Measurements from ENCODE around the gene PIK3AP1.

The PIK3AP1 gene

GRCh38 chr10:96638696-96639095, 81.6 kb downstream of the PIK3AP1 start:
- no peak for DNase-seq (ENCODE audit: low read depth in 1 of 2, low spot score in 1 of 2)
- TF ChIP-seq GABPA (IDR thresholded peaks at IDR 0.05; ENCODE audit: low read depth), result no peak
- TF ChIP-seq, protein P1, sequence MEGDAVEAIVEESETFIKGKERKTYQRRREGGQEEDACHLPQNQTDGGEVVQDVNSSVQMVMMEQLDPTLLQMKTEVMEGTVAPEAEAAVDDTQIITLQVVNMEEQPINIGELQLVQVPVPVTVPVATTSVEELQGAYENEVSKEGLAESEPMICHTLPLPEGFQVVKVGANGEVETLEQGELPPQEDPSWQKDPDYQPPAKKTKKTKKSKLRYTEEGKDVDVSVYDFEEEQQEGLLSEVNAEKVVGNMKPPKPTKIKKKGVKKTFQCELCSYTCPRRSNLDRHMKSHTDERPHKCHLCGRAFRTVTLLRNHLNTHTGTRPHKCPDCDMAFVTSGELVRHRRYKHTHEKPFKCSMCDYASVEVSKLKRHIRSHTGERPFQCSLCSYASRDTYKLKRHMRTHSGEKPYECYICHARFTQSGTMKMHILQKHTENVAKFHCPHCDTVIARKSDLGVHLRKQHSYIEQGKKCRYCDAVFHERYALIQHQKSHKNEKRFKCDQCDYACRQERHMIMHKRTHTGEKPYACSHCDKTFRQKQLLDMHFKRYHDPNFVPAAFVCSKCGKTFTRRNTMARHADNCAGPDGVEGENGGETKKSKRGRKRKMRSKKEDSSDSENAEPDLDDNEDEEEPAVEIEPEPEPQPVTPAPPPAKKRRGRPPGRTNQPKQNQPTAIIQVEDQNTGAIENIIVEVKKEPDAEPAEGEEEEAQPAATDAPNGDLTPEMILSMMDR (IDR thresholded peaks at IDR 0.05; ENCODE audit: insufficient read depth, low read length), result no peak
- TF ChIP-seq POLR2AphosphoS5 (IDR thresholded peaks at IDR 0.05; ENCODE audit: low read depth), result no peak
- TF ChIP-seq, protein P2, sequence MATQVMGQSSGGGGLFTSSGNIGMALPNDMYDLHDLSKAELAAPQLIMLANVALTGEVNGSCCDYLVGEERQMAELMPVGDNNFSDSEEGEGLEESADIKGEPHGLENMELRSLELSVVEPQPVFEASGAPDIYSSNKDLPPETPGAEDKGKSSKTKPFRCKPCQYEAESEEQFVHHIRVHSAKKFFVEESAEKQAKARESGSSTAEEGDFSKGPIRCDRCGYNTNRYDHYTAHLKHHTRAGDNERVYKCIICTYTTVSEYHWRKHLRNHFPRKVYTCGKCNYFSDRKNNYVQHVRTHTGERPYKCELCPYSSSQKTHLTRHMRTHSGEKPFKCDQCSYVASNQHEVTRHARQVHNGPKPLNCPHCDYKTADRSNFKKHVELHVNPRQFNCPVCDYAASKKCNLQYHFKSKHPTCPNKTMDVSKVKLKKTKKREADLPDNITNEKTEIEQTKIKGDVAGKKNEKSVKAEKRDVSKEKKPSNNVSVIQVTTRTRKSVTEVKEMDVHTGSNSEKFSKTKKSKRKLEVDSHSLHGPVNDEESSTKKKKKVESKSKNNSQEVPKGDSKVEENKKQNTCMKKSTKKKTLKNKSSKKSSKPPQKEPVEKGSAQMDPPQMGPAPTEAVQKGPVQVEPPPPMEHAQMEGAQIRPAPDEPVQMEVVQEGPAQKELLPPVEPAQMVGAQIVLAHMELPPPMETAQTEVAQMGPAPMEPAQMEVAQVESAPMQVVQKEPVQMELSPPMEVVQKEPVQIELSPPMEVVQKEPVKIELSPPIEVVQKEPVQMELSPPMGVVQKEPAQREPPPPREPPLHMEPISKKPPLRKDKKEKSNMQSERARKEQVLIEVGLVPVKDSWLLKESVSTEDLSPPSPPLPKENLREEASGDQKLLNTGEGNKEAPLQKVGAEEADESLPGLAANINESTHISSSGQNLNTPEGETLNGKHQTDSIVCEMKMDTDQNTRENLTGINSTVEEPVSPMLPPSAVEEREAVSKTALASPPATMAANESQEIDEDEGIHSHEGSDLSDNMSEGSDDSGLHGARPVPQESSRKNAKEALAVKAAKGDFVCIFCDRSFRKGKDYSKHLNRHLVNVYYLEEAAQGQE (IDR thresholded peaks at IDR 0.05; ENCODE audit: insufficient replicate concordance, low read depth), result no peak
- TF ChIP-seq SPI1 (IDR thresholded peaks at IDR 0.05; ENCODE audit: borderline replicate concordance, low read depth), result no peak
- Histone ChIP-seq H3K4me3 (replicated peaks; ENCODE audit: insufficient read depth, low read length) (no peak overlapping the region), H3K27ac (replicated peaks) (no peak overlapping the region), H3K27me3 (ENCODE audit: insufficient read depth, poor library complexity, severe bottlenecking) (no peaks in the 10 kb centered on the region)

- no peak overlapping the region for H3K27ac ChIP-seq (replicated peaks)
- no peak for DNase-seq (ENCODE audit: low read depth in 1 of 2, low spot score in 1 of 2)
- H3K4me3 ChIP-seq (replicated peaks; ENCODE audit: insufficient read depth, low read length), result no peak overlapping the region
- TF ChIP-seq GABPA (IDR thresholded peaks at IDR 0.05; ENCODE audit: low read depth) (no peak), SPI1 (IDR thresholded peaks at IDR 0.05; ENCODE audit: borderline replicate concordance, low read depth) (no peak), POLR2AphosphoS5 (IDR thresholded peaks at IDR 0.05; ENCODE audit: low read depth) (no peak)
- TF ChIP-seq, protein P2 (IDR thresholded peaks at IDR 0.05; ENCODE audit: insufficient replicate concordance, low read depth), result no peak
- H3K27me3 ChIP-seq (ENCODE audit: insufficient read depth, poor library complexity, severe bottlenecking), result no peaks in the 10 kb centered on the region
These were observed 82.2 kb downstream of the PIK3AP1 start for GRCh38 chr10:96638120-96638519.

DNA sequence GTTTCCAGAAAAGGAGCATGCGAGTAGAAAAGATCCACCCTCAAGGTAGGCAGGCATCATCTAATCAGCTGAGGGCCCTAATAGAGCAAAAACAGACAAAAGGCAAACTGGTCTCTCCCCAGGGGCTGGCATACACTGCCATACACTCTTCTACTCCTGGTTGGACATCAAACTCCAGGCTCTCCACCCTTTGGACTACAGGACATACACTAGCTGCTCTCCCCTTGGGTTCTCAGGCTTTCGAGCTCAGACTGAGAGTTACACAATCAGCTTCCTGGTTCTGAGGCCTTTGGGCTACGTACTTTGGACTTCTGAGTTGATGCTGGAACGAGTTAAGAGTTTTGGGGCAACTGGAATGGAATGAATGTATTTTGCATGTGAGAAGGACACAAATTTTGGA, 82.6 kb downstream of the PIK3AP1 start:
- no peak for DNase-seq (ENCODE audit: low read depth in 1 of 2, low spot score in 1 of 2)
- H3K4me3 ChIP-seq (replicated peaks; ENCODE audit: insufficient read depth, low read length), result no peak overlapping the region
- TF ChIP-seq, protein P1 (IDR thresholded peaks at IDR 0.05; ENCODE audit: insufficient read depth, low read length), result no peak
- no peak for TF ChIP-seq GABPA (IDR thresholded peaks at IDR 0.05; ENCODE audit: low read depth)
- TF ChIP-seq SPI1 (IDR thresholded peaks at IDR 0.05; ENCODE audit: borderline replicate concordance, low read depth), result no peak
- TF ChIP-seq, protein P2 (IDR thresholded peaks at IDR 0.05; ENCODE audit: insufficient replicate concordance, low read depth), result no peak
- TF ChIP-seq POLR2AphosphoS5 (IDR thresholded peaks at IDR 0.05; ENCODE audit: low read depth), result no peak

More for the DNA sequence above, 82.6 kb downstream of the PIK3AP1 start:
- Histone ChIP-seq H3K27ac (replicated peaks) (no peak overlapping the region), H3K27me3 (ENCODE audit: insufficient read depth, poor library complexity, severe bottlenecking) (no peaks in the 10 kb centered on the region)
